Type B pancreatic cell (in vitro differentiated cells): ENCODE results near the gene PPP1R12A. TPM values are rescaled to one million over a fixed set of nuclear protein-coding genes. Genes with fewer than 3 reads are reported as not detected.
A peak's percentile ranks its signal among the peaks of the same experiment; 100 is the strongest.

Source experiments
- DNase-seq: peaks from one replicate; pipeline ENCODE4 v3.0.0; 2021; ENCODE audit warnings: mixed read lengths; ENCODE audit not compliant: unreplicated experiment; ENCODE audit errors: extremely low spot score
- H3K27ac Mint-ChIP-seq: 2 replicates; pipeline ENCODE4 v1.8.0; 2021; ENCODE audit warnings: mild to moderate bottlenecking, mixed read lengths
- H3K27me3 Mint-ChIP-seq: 2 replicates; pipeline ENCODE4 v1.8.0; 2021; ENCODE audit warnings: mixed read lengths
- H3K36me3 Mint-ChIP-seq: 2 replicates; pipeline ENCODE4 v1.8.0; 2021; ENCODE audit warnings: mixed read lengths
- H3K4me1 Mint-ChIP-seq: one replicate; pipeline ENCODE4 v1.8.0; 2021; ENCODE audit warnings: mixed read lengths; ENCODE audit not compliant: unreplicated experiment
- H3K4me3 Mint-ChIP-seq: 2 replicates; pipeline ENCODE4 v1.8.0; 2021; ENCODE audit warnings: mild to moderate bottlenecking, mixed read lengths
- H3K9me3 Mint-ChIP-seq: 2 replicates; pipeline ENCODE4 v1.8.0; 2021; ENCODE audit warnings: mixed read lengths
- total RNA-seq: library from RNA; stranded (reverse); gene quantifications from 2 replicates; pipeline ENCODE4 v1.2.1, GENCODE V29; 2021; ENCODE audit warnings: low replicate concordance
- TF ChIP-seq, protein P1 (sequence below): fragments of 200-600 bp; sonication (generic); conservative IDR thresholded peaks from 2 replicates; pipeline ENCODE4 v1.5.0; 2021; ENCODE audit warnings: antibody characterized with exemption, mild to moderate bottlenecking

PPP1R12A gene
- total RNA-seq, 1 donor from 2014 or later, result 78.2 TPM

DNA sequence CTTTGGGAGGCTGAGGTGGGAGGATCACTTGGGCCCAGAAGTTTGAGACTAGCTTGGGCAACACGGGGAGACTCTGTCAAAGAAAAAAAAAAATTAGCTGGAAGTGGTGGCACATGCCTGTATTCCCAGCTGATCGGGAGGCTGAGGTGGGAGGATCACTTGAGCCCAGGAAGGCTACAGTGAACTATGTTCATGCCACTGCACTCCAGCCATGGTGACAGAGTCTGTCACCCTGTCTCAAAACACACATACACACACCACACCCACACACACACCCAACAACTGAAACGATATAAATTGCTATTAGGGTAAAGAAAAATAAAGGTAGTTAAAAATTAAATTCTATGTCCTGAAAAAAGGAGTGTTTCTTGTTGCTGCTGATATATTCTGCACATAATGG, 7.9 kb downstream of the PPP1R12A start:
- Mint-ChIP-seq H3K36me3 (peaks cover 9% of the 10 kb centered on the region), H3K4me1 (peaks cover 13% of the 10 kb centered on the region), H3K9me3 (no peaks in the 10 kb centered on the region), H3K27me3 (no peaks in the 10 kb centered on the region), H3K27ac (no peak overlapping the region), H3K4me3 (no peak overlapping the region)
- TF ChIP-seq, protein P1, sequence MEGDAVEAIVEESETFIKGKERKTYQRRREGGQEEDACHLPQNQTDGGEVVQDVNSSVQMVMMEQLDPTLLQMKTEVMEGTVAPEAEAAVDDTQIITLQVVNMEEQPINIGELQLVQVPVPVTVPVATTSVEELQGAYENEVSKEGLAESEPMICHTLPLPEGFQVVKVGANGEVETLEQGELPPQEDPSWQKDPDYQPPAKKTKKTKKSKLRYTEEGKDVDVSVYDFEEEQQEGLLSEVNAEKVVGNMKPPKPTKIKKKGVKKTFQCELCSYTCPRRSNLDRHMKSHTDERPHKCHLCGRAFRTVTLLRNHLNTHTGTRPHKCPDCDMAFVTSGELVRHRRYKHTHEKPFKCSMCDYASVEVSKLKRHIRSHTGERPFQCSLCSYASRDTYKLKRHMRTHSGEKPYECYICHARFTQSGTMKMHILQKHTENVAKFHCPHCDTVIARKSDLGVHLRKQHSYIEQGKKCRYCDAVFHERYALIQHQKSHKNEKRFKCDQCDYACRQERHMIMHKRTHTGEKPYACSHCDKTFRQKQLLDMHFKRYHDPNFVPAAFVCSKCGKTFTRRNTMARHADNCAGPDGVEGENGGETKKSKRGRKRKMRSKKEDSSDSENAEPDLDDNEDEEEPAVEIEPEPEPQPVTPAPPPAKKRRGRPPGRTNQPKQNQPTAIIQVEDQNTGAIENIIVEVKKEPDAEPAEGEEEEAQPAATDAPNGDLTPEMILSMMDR, result no peak
- DNase-seq, result no peak

DNA sequence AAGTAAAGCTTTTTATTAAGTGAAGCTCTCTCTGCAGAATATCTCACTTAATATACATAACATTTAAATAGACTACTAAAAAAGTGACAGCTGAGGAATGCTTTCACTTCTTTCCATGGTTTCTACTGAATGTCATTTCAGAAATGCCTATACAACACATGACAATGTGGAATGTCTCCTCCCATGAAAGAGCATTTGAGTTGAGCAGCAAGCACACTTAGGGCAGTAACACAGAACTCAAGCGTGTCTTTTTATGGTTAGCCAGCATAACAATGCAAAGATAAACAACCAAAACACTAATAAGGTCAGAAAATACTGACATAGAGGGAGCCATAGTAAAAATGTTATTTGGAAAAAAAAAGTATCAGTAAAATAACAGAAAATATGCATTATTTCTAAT, 9.4 kb downstream of the PPP1R12A start:
- Mint-ChIP-seq H3K4me1 (peaks cover 9% of the 10 kb centered on the region), H3K27ac (peak overlapping the region; percentile 75), H3K9me3 (no peaks in the 10 kb centered on the region), H3K36me3 (peaks cover 9% of the 10 kb centered on the region), H3K4me3 (no peak overlapping the region), H3K27me3 (no peaks in the 10 kb centered on the region)
- no peak for DNase-seq
- TF ChIP-seq, protein P1, result no peak

DNA sequence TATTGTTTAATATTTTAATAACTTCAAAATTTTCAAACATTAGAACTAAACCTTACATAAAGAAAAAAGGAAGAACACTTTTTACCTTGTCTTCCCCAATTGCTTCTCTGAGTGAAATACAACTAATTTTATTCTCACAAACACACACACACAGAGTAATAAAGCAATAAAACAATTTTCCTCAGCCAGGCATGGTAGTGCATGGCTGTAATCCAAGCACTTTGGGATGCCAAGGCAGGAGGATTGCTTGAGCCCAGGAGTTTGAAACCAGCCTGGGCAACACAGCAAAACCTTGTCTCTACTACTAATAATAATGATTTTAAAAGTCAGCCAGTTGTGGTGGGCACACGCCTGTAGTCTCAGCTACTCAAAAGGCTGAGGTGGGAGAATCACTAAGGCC, 13.1 kb downstream of the PPP1R12A start:
- Mint-ChIP-seq H3K36me3 (peaks cover 7% of the 10 kb centered on the region), H3K27me3 (no peaks in the 10 kb centered on the region), H3K9me3 (no peaks in the 10 kb centered on the region), H3K4me1 (peaks cover 20% of the 10 kb centered on the region), H3K4me3 (no peak overlapping the region), H3K27ac (no peak overlapping the region)
- no peak for DNase-seq
- TF ChIP-seq, protein P1, result no peak

DNA sequence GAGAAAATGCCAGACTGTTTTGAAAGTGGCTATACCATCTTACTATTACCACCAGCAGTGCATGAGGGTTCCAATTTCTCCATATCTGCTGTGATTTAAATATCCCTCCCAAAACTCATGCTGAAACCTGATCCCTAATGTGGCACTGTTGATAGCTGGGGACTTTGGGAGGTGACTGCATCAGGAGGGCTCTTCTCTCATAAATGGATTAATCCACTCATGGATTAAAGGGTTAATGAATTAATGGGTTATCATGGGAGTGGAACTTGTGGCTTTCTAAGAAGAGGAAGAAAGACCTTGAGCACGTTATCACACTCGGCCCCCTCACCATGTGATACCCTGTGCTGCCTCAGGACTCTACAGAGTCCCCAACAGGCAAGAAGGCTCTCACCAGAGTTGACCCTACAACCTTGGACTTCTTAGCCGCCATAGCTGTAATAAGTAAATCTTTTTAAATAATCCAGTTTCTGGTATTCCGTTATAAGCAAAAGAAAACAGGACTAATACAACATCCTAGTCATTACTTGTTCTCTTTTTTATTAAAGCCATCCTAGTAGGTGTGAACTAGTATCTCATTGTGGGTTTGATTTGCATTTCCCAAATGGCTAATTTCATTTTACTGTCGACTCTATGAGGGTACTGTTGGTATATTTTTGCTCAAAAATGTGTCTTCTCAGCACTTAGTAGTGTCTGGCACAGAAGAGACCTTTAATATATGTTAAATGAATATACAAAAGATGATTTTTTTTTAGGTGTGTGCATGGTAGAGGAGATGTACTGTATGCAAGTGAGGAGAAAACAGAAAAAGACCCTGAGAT, 14.3 kb downstream of the PPP1R12A start:
- H3K36me3 Mint-ChIP-seq, result peaks cover 7% of the 10 kb centered on the region
- TF ChIP-seq, protein P1, result no peak
- H3K27me3 Mint-ChIP-seq, result no peaks in the 10 kb centered on the region
- no peak overlapping the region for H3K27ac Mint-ChIP-seq
- no peak for DNase-seq
- no peaks in the 10 kb centered on the region for H3K9me3 Mint-ChIP-seq
- H3K4me1 Mint-ChIP-seq, result peaks cover 18% of the 10 kb centered on the region
- no peak overlapping the region for H3K4me3 Mint-ChIP-seq

DNA sequence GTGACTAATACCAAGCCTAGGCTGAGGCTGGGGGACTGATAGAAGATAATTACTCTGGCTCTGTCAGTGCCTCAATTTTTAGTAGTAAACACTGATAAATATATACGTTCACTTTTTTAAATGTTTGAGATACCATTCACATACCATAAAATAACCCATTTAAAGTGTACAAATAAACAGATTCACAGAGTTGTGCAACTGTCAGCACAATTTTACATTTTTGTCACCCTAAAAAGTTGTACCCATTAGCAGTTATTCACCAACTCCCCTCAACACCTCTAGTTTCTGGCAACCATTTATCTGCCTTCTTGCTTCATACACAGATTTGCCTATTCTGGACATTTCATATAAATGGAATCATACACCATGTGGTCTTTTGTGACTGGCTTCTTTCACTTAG, 15.1 kb downstream of the PPP1R12A start:
- Mint-ChIP-seq H3K27ac (no peak overlapping the region), H3K36me3 (peaks cover 7% of the 10 kb centered on the region), H3K9me3 (no peaks in the 10 kb centered on the region), H3K27me3 (no peaks in the 10 kb centered on the region), H3K4me3 (no peak overlapping the region), H3K4me1 (peaks cover 15% of the 10 kb centered on the region)
- no peak for DNase-seq
- TF ChIP-seq, protein P1, result no peak
